GM19397 (cell line): Measurements from ENCODE around the gene ATP1A4.

Source experiments
- ATAC-seq: cut with Tn5 transposase; IDR thresholded peaks from one replicate; pipeline ENCODE4 v1.9.1; 2021; ENCODE audit warnings: mild to moderate bottlenecking, moderate library complexity; ENCODE audit not compliant: unreplicated experiment

ATP1A4 gene

DNA sequence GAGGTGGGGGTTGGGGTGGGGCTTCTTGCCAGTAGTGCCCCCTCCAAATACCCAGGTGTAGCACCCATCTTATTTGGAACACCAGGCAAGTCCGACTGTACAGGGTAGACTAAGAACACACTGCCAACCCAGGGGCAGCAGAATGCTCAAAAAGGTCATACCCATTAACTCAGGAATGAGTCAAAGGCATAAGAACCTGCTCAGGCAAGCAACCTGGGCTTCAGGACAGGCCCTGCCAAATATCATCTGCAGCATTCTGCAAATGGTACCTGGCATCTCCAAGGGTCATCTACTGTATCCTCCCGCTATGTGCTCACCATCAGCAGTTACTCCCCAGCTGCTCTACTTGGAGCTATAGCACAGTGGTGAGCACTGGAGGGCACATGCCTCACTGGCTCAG is 73.2 kb downstream of the ATP1A4 start:
- no peak for ATAC-seq

DNA sequence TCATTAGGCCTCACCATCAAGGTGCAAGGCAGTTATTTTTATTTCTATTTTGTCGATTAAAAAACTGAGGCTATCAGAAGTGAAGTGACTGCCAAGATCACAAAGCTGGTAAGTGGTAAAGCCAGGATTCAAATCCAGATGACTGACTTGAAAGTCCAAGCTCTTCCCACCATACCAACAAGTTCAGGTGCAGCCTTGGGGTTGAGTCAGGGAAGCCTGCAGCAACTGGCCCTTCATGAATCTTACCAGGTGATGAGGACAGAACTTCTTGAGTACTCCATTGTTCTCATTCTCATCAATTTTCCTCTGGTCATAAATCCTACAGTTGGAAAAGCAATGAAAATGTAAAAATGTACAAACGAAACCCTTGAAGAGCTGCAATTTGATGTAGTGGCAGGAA is 73.9 kb downstream of the ATP1A4 start:
- ATAC-seq = no peak

DNA sequence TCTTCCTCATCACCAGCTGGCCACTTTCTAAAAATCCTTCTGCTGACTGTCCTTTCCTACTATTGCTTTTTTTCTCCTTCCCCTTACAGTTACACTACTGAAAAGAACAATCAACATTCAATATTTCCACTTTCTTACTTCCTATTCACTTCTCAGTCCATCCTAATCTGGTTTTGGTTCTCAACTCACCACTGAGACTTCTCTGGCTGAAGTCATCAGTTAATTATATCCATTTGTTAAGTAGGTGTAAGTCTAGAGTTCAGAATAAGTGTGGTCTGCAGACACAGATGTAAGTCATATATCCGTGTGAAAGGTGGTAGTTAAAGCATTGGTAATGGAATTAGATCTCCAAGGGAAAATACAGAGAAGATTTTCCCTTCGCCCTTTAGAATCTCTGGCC is 75.2 kb downstream of the ATP1A4 start:
- ATAC-seq = no peak

DNA sequence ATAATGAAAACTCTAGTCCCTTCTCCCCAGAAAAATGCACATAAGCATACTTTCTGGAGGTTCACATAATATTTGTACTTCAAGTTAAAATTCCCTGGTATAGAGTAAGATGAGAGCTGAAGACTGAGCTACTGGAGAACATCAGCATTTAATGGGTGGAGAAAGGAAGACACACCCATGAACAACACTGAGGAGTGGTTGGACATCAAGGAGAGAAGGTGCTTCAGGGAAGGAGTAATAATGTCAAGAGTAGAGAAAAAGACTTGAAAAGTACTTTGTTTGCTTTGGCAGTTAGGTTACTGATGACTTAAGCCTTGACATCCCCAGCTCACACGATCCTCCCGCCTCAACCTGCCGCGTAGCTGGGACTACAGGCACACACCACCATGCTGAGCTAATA is 75.6 kb downstream of the ATP1A4 start:
- ATAC-seq = no peak

DNA sequence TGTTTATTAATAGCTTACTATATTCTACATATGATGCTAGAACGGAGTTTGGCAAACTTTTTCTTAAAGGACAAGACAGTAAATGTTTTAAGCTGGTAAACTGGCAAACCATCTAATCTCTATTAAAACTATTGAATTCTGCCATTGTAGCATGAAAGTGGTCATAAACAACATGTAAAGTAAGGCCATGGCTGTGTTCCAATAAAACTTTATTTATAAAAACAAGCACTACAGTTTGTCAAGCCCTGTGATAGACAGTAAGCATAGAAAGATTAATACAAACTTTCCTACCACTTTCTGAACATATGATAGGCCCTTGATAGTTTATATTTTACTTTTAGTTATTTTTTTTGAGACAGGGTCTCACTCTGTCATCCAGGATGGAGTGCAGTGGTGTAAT is 76.2 kb downstream of the ATP1A4 start:
- ATAC-seq = no peak

DNA sequence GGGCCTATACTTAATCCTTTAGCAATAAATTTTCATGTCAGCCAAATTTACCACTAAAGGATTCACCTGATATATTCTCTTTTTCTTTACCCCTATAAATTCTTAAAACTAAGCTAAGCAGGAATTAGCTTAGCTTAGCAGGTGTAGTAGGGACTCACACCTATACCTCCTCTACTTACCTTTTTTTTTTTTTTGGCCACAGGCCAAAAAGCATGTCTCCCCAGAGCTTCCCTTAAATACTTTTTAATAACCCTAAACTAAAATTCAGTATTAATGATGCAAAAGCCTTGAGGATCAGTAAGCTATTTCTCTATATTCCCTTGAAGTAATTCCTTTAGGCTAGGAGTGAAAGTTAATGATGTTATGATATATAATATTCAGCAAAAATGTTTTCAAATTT is 77.0 kb downstream of the ATP1A4 start:
- ATAC-seq = no peak

DNA sequence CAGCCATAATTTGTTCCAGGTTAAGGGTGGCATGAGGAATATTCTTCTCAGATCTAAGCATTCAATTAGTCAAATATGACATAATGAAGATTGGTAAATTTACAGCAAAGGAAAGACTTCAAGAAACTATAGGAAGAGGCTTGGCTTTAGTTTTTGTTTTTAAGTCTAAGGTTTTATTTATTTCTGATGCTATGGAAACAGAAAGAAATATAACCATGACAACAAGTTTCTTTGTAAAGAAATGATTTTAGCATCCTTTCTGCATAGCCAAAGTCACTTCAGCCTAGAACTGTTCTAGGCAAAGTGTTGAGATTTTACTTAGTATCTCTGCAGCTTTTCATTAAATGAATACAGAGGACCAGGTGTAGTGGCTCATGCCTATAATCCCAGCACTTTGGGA is 81.5 kb downstream of the ATP1A4 start:
- ATAC-seq = no peak
